Neural progenitor cell (in vitro differentiated cells): ENCODE measurements around the gene SH2D3A.

Experiments
- CTCF ChIP-seq: fragments of 200-600 bp; sonication (generic); IDR thresholded peaks from 2 replicates; pipeline ENCODE4 v1.5.1; 2017; ENCODE audit warnings: antibody characterized with exemption, mild to moderate bottlenecking
- EZH2 ChIP-seq: fragments of 200-600 bp; sonication (generic); IDR thresholded peaks from 2 replicates; pipeline ENCODE4 v1.6.1; 2017; ENCODE audit warnings: antibody characterized with exemption, mild to moderate bottlenecking, moderate library complexity
- EZH2phosphoT487 ChIP-seq: fragments of 200-600 bp; sonication (generic); IDR thresholded peaks from 2 replicates; pipeline ENCODE4 v1.6.1; 2017; ENCODE audit warnings: antibody characterized with exemption

GRCh38 chr19:6752256-6753177 lies 14.7 kb downstream of the SH2D3A start:
- no peak for TF ChIP-seq CTCF
- no peak for TF ChIP-seq EZH2
- TF ChIP-seq EZH2phosphoT487 = no peak
